ENCODE measurements around the gene C18orf63. TPM values are rescaled to one million over a fixed set of nuclear protein-coding genes. Genes with fewer than 3 reads are reported as not detected.

C18orf63 gene
- total RNA-seq, 1 experiment from 2014 or later, result not detected

DNA sequence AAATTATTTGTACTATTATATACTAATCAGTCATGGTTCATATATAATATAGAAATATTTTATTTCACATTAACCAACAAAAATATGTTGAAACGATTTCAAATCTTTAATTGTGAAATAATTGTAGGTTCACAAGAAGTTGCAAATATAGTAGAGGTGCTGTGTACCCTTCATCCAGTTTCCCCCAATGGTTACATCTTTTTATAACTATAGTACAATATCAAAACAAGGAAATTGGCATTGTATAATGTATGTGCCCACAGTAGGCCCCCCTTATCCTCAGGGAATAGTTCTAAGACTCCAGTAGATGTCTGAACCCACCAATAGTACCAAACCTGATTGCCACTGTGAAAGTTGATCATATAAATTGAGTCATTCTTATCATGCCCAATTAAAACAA, 16.5 kb upstream of the C18orf63 start:
- TF ChIP-seq, protein P1, sequence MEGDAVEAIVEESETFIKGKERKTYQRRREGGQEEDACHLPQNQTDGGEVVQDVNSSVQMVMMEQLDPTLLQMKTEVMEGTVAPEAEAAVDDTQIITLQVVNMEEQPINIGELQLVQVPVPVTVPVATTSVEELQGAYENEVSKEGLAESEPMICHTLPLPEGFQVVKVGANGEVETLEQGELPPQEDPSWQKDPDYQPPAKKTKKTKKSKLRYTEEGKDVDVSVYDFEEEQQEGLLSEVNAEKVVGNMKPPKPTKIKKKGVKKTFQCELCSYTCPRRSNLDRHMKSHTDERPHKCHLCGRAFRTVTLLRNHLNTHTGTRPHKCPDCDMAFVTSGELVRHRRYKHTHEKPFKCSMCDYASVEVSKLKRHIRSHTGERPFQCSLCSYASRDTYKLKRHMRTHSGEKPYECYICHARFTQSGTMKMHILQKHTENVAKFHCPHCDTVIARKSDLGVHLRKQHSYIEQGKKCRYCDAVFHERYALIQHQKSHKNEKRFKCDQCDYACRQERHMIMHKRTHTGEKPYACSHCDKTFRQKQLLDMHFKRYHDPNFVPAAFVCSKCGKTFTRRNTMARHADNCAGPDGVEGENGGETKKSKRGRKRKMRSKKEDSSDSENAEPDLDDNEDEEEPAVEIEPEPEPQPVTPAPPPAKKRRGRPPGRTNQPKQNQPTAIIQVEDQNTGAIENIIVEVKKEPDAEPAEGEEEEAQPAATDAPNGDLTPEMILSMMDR (IDR thresholded peaks at IDR 0.05; ENCODE audit: unreplicated experiment), result no peak
- intact Hi-C loops (cut with micrococcal nuclease), result no loop called here
- ChIA-PET POLR2A (interaction anchor here (0.7 kb wide), 1 partner anchor 38 kb away, joined by 3 read pairs; no protein-coding TSS in a partner anchor), CTCF (no interaction called here)
- Mint-ChIP-seq H3K4me1 (ENCODE audit: insufficient read depth, unreplicated experiment) (no peaks in the 10 kb centered on the region), H3K4me3 (ENCODE audit: unreplicated experiment) (no peak overlapping the region), H3K27ac (ENCODE audit: low read depth, unreplicated experiment) (no peak overlapping the region), H3K36me3 (ENCODE audit: insufficient read depth, unreplicated experiment) (no peaks in the 10 kb centered on the region), H3K27me3 (ENCODE audit: insufficient read depth, unreplicated experiment) (no peaks in the 10 kb centered on the region), H3K9me3 (ENCODE audit: unreplicated experiment) (no peaks in the 10 kb centered on the region)
- no peak for DNase-seq (ENCODE audit: unreplicated experiment)
- BruUV-seq (replicated peaks), result no TSS peak

DNA sequence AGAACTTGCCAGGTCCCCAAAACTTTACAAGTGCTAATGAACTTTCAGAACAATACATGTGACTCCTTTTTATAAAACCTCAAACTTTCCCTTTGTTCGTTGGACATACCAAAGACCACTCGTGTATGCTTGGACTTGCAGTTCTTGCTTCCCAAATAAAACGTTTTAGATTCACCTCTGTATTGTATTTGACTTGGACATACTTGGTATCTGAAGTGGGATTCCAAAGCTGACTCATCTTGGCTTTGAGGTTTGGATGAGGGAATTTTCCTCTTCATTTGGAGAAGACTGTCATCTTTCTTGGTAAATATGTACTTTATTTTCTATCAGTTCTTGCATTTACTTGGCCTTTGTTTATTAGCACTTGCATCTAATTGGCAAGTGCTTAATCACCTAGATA, 15.9 kb upstream of the C18orf63 start:
- ChIA-PET CTCF (interaction anchor here (1.7 kb wide), 1 partner anchor 11 kb away, joined by 12 read pairs; no protein-coding TSS in a partner anchor), POLR2A (interaction anchor here (0.7 kb wide), 1 partner anchor 38 kb away, joined by 3 read pairs; no protein-coding TSS in a partner anchor)
- TF ChIP-seq, protein P1 (IDR thresholded peaks at IDR 0.05; ENCODE audit: unreplicated experiment), result no peak
- Mint-ChIP-seq H3K4me3 (ENCODE audit: unreplicated experiment) (no peak overlapping the region), H3K27ac (ENCODE audit: low read depth, unreplicated experiment) (no peak overlapping the region), H3K4me1 (ENCODE audit: insufficient read depth, unreplicated experiment) (no peaks in the 10 kb centered on the region), H3K27me3 (ENCODE audit: insufficient read depth, unreplicated experiment) (no peaks in the 10 kb centered on the region), H3K36me3 (ENCODE audit: insufficient read depth, unreplicated experiment) (no peaks in the 10 kb centered on the region), H3K9me3 (ENCODE audit: unreplicated experiment) (no peaks in the 10 kb centered on the region)
- intact Hi-C loops (cut with micrococcal nuclease), result no loop called here
- no peak for DNase-seq (ENCODE audit: unreplicated experiment)
- no TSS peak for BruUV-seq (replicated peaks)

DNA sequence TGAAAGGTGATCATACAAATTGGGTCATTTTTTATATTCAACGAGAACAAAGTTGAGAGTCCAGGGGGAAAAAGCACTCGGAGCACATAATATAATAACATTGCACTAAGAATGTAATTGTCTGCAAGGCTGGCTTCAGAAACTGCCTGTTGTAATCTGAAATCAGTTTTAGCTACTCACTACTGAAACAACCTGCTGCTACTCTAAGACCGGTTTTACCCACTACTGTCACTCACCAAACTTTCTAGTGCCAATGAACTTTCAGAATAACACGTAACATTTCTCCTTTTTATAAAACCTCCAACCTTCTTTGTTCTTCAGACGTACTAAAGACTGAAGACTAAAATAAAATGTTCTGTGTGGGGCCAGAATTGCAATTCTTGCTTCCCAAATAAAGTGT, 12.3 kb upstream of the C18orf63 start:
- Mint-ChIP-seq H3K4me1 (ENCODE audit: insufficient read depth, unreplicated experiment) (no peaks in the 10 kb centered on the region), H3K9me3 (ENCODE audit: unreplicated experiment) (no peaks in the 10 kb centered on the region), H3K27me3 (ENCODE audit: insufficient read depth, unreplicated experiment) (no peaks in the 10 kb centered on the region), H3K27ac (ENCODE audit: low read depth, unreplicated experiment) (no peak overlapping the region), H3K4me3 (ENCODE audit: unreplicated experiment) (no peak overlapping the region), H3K36me3 (ENCODE audit: insufficient read depth, unreplicated experiment) (no peaks in the 10 kb centered on the region)
- intact Hi-C loops (cut with micrococcal nuclease), result no loop called here
- ChIA-PET POLR2A (no interaction called here), CTCF (no interaction called here)
- no peak for DNase-seq (ENCODE audit: unreplicated experiment)
- BruUV-seq (replicated peaks), result no TSS peak
- TF ChIP-seq, protein P1 (IDR thresholded peaks at IDR 0.05; ENCODE audit: unreplicated experiment), result no peak

GRCh38 chr18:74303936-74304335, 11.7 kb upstream of the C18orf63 start:
- H3K36me3 Mint-ChIP-seq (ENCODE audit: insufficient read depth, unreplicated experiment), result no peaks in the 10 kb centered on the region
- no peaks in the 10 kb centered on the region for H3K27me3 Mint-ChIP-seq (ENCODE audit: insufficient read depth, unreplicated experiment)
- H3K27ac Mint-ChIP-seq (ENCODE audit: low read depth, unreplicated experiment), result no peak overlapping the region
- DNase-seq (ENCODE audit: unreplicated experiment), result no peak
- H3K4me3 Mint-ChIP-seq (ENCODE audit: unreplicated experiment), result no peak overlapping the region
- no peaks in the 10 kb centered on the region for H3K9me3 Mint-ChIP-seq (ENCODE audit: unreplicated experiment)
- TF ChIP-seq, protein P1 (IDR thresholded peaks at IDR 0.05; ENCODE audit: unreplicated experiment), result no peak
- ChIA-PET CTCF (no interaction called here), POLR2A (no interaction called here)
- no peaks in the 10 kb centered on the region for H3K4me1 Mint-ChIP-seq (ENCODE audit: insufficient read depth, unreplicated experiment)
- intact Hi-C loops (cut with micrococcal nuclease), result no loop called here
- BruUV-seq (replicated peaks), result no TSS peak
